Loucy (cell line): ENCODE results near the gene GNG8.

ENCODE experiments used
- H2AFZ ChIP-seq: fragments of 200-600 bp; sonication (generic); 2 replicates; pipeline ENCODE4 v1.6.0; 2016; ENCODE audit warnings: antibody characterized with exemption, mild to moderate bottlenecking, low read length, moderate library complexity
- H3F3A ChIP-seq: fragments of 200-600 bp; 2 replicates; pipeline ENCODE4 v1.6.0; 2016; ENCODE audit warnings: antibody characterized with exemption, low read depth, mild to moderate bottlenecking
- H3K27me3 ChIP-seq: fragments of 200-600 bp; sonication (generic); 2 replicates; pipeline ENCODE4 v1.6.1; 2014; ENCODE audit warnings: low read length, mild to moderate bottlenecking; ENCODE audit not compliant: insufficient read depth, poor library complexity, severe bottlenecking
- H3K36me3 ChIP-seq: fragments of 200-600 bp; sonication (generic); 2 replicates; pipeline ENCODE4 v1.6.1; 2016; ENCODE audit warnings: low read length; ENCODE audit not compliant: insufficient read depth
- H3K4me1 ChIP-seq: fragments of 200-600 bp; sonication (generic); 2 replicates; pipeline ENCODE4 v1.5.1; 2014; ENCODE audit warnings: low read length, mild to moderate bottlenecking; ENCODE audit not compliant: insufficient read depth, poor library complexity, severe bottlenecking
- H3K4me2 ChIP-seq: fragments of 200-600 bp; sonication (generic); 2 replicates; pipeline ENCODE4 v1.6.0; 2014; ENCODE audit warnings: antibody characterized with exemption, low read length, low read depth, mild to moderate bottlenecking; ENCODE audit not compliant: poor library complexity, severe bottlenecking
- H3K4me3 ChIP-seq: fragments of 200-600 bp; sonication (generic); 2 replicates; pipeline ENCODE4 v1.5.1; 2014; ENCODE audit warnings: low read length, mild to moderate bottlenecking, mixed read lengths; ENCODE audit not compliant: poor library complexity, severe bottlenecking
- H3K79me2 ChIP-seq: fragments of 200-600 bp; sonication (generic); 2 replicates; pipeline ENCODE4 v1.6.1; 2014; ENCODE audit warnings: low read length; ENCODE audit not compliant: insufficient read depth
- H3K9ac ChIP-seq: fragments of 200-600 bp; sonication (generic); 2 replicates; pipeline ENCODE4 v1.6.0; 2014; ENCODE audit warnings: mild to moderate bottlenecking, low read depth, low read length, moderate library complexity; ENCODE audit not compliant: poor library complexity, severe bottlenecking
- H3K9me2 ChIP-seq: fragments of 200-600 bp; sonication (generic); replicated peaks from 2 replicates; pipeline ENCODE4 v1.6.1; 2016; ENCODE audit warnings: low read depth, low read length, mixed read lengths
- H3K9me3 ChIP-seq: fragments of 200-600 bp; sonication (generic); 2 replicates; pipeline ENCODE4 v1.6.1; 2014; ENCODE audit warnings: mild to moderate bottlenecking, antibody characterized with exemption, low read length, low read depth; ENCODE audit not compliant: insufficient read depth
- H4K20me1 ChIP-seq: fragments of 200-600 bp; sonication (generic); 2 replicates; pipeline ENCODE4 v1.6.0; 2014; ENCODE audit warnings: antibody characterized with exemption, low read length, mild to moderate bottlenecking; ENCODE audit not compliant: insufficient read depth, poor library complexity, severe bottlenecking
- EZH2phosphoT487 ChIP-seq: fragments of 200-600 bp; IDR thresholded peaks from 2 replicates; pipeline ENCODE4 v1.6.1; 2018; ENCODE audit warnings: antibody characterized with exemption, mild to moderate bottlenecking, moderate library complexity, borderline replicate concordance
- TF ChIP-seq, protein P1 (sequence below): fragments of 200-600 bp; sonication (generic); conservative IDR thresholded peaks from 2 replicates; pipeline ENCODE4 v1.5.1; 2014; ENCODE audit warnings: mild to moderate bottlenecking, antibody characterized with exemption, low read length

GNG8 gene

GRCh38 chr19:46600384-46601317 is 35.4 kb downstream of the GNG8 start:
- peaks cover 6% of the 10 kb centered on the region for H3K27me3 ChIP-seq
- no peaks in the 10 kb centered on the region for H3K9me2 ChIP-seq
- H3K9me3 ChIP-seq, result no peaks in the 10 kb centered on the region
- H3K9ac ChIP-seq, result peak overlapping the region; percentile 100
- H3K4me1 ChIP-seq, result peaks cover 35% of the 10 kb centered on the region
- peak overlapping the region; percentile 100 for H3K4me3 ChIP-seq
- H3K4me2 ChIP-seq, result peak overlapping the region; percentile 75
- no peak for TF ChIP-seq EZH2phosphoT487
- TF ChIP-seq, protein P1, sequence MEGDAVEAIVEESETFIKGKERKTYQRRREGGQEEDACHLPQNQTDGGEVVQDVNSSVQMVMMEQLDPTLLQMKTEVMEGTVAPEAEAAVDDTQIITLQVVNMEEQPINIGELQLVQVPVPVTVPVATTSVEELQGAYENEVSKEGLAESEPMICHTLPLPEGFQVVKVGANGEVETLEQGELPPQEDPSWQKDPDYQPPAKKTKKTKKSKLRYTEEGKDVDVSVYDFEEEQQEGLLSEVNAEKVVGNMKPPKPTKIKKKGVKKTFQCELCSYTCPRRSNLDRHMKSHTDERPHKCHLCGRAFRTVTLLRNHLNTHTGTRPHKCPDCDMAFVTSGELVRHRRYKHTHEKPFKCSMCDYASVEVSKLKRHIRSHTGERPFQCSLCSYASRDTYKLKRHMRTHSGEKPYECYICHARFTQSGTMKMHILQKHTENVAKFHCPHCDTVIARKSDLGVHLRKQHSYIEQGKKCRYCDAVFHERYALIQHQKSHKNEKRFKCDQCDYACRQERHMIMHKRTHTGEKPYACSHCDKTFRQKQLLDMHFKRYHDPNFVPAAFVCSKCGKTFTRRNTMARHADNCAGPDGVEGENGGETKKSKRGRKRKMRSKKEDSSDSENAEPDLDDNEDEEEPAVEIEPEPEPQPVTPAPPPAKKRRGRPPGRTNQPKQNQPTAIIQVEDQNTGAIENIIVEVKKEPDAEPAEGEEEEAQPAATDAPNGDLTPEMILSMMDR, result no peak
- peaks cover 5% of the 10 kb centered on the region; the same call in 1 of the 2 replicates for H3K36me3 ChIP-seq
- peaks cover 45% of the 10 kb centered on the region for H3K79me2 ChIP-seq
- peak overlapping the region; percentile 100 for H2AFZ ChIP-seq
- no peaks in the 10 kb centered on the region for H3F3A ChIP-seq
- H4K20me1 ChIP-seq, result peaks cover 43% of the 10 kb centered on the region

- peaks cover 6% of the 10 kb centered on the region for H3K27me3 ChIP-seq
- peaks cover 37% of the 10 kb centered on the region for H3K79me2 ChIP-seq
- peaks cover 3% of the 10 kb centered on the region; the same call in 1 of the 2 replicates for H3K36me3 ChIP-seq
- no peaks in the 10 kb centered on the region for H3F3A ChIP-seq
- TF ChIP-seq, protein P1, result no peak
- TF ChIP-seq EZH2phosphoT487, result no peak
- H2AFZ ChIP-seq, result peak overlapping the region; percentile 100
- H3K9ac ChIP-seq, result peak overlapping the region; percentile 100
- H3K4me1 ChIP-seq, result peaks cover 28% of the 10 kb centered on the region
- H3K9me2 ChIP-seq, result no peaks in the 10 kb centered on the region
- no peaks in the 10 kb centered on the region for H3K9me3 ChIP-seq
- H3K4me3 ChIP-seq, result peak overlapping the region; percentile 100
- H3K4me2 ChIP-seq, result peak overlapping the region; percentile 75
- H4K20me1 ChIP-seq, result peaks cover 35% of the 10 kb centered on the region
Measured at GRCh38 chr19:46599716-46600373, 36.2 kb downstream of the GNG8 start.

GRCh38 chr19:46598372-46598917 is 37.6 kb downstream of the GNG8 start:
- Histone ChIP-seq H3K9me2 (no peaks in the 10 kb centered on the region), H3K4me1 (peaks cover 15% of the 10 kb centered on the region), H2AFZ (no peak overlapping the region), H3K36me3 (peaks cover 3% of the 10 kb centered on the region; the same call in 1 of the 2 replicates), H3K9me3 (no peaks in the 10 kb centered on the region), H3K79me2 (peaks cover 23% of the 10 kb centered on the region), H3K4me3 (no peak overlapping the region), H3K4me2 (no peak overlapping the region), H3F3A (no peaks in the 10 kb centered on the region), H3K9ac (no peak overlapping the region), H3K27me3 (peaks cover 6% of the 10 kb centered on the region), H4K20me1 (peaks cover 21% of the 10 kb centered on the region)
- no peak for TF ChIP-seq EZH2phosphoT487
- TF ChIP-seq, protein P1, result no peak
